ENCODE data around the gene HNRNPA1.

- TF ChIP-seq GATA3 (IDR thresholded peaks at IDR 0.05; ENCODE audit: low read depth, low read length) = no peak
- TF ChIP-seq GATA2 (IDR thresholded peaks at IDR 0.05; ENCODE audit: low read depth, low read length) = no peak
These were observed 11.8 kb downstream of the HNRNPA1 start for GRCh38 chr12:54292083-54292930.
